WERI-Rb-1 (cell line): ENCODE data around the gene C9.
"Not testable (repeated sequence)": the region's sequence is repeated elsewhere in the genome, so short reads cannot be mapped to it uniquely, and the experiment has no call there.

Source experiments
- DNase-seq: peaks from one replicate; pipeline ENCODE4 v3.0.0-alpha.2; 2020
- H3K27ac ChIP-seq: fragments of 250-450 bp; sonication (Bioruptor Pico); 2 replicates; pipeline ENCODE4 v1.5.1; 2020; ENCODE audit warnings: mild to moderate bottlenecking, moderate library complexity
- H3K27me3 ChIP-seq: fragments of 250-450 bp; sonication (Bioruptor Pico); 2 replicates; pipeline ENCODE4 v1.5.1; 2021; ENCODE audit warnings: mild to moderate bottlenecking, low read depth, moderate library complexity; ENCODE audit not compliant: insufficient read depth, severe bottlenecking
- H3K36me3 ChIP-seq: fragments of 250-450 bp; sonication (Bioruptor Pico); 2 replicates; pipeline ENCODE4 v1.5.1; 2020; ENCODE audit warnings: mild to moderate bottlenecking, moderate library complexity
- H3K4me3 ChIP-seq: 2 replicates; pipeline ENCODE4 v1.5.1; 2011; ENCODE audit warnings: low read depth, mild to moderate bottlenecking, control low read depth, low read length
- H3K9me3 ChIP-seq: fragments of 250-450 bp; sonication (Bioruptor Pico); 2 replicates; pipeline ENCODE4 v1.5.1; 2021; ENCODE audit warnings: mild to moderate bottlenecking, moderate library complexity; ENCODE audit not compliant: severe bottlenecking
- CTCF ChIP-seq: IDR thresholded peaks from 2 replicates; pipeline ENCODE4 v1.5.1; 2011; ENCODE audit warnings: low read depth, mild to moderate bottlenecking, control low read depth, inconsistent platforms, low read length

The C9 gene

GRCh38 chr5:39349484-39349883, 14.8 kb downstream of the C9 start:
- H3K9me3 ChIP-seq, result no peaks in the 10 kb centered on the region

GRCh38 chr5:39342460-39342859, 21.8 kb downstream of the C9 start:
- no peak overlapping the region for H3K4me3 ChIP-seq
- no peaks in the 10 kb centered on the region for H3K9me3 ChIP-seq
- no peaks in the 10 kb centered on the region for H3K36me3 ChIP-seq
- no peaks in the 10 kb centered on the region for H3K27me3 ChIP-seq
- no peak for DNase-seq
- no peak overlapping the region for H3K27ac ChIP-seq
- no peak for TF ChIP-seq CTCF

More at GRCh38 chr5:39349484-39349883, 14.8 kb downstream of the C9 start:
- Histone ChIP-seq H3K4me3 (no peak overlapping the region), H3K27me3 (no peaks in the 10 kb centered on the region), H3K36me3 (no peaks in the 10 kb centered on the region), H3K27ac (no peak overlapping the region)
- no peak for DNase-seq
- no peak for TF ChIP-seq CTCF

GRCh38 chr5:39341896-39342295, 22.4 kb downstream of the C9 start:
- TF ChIP-seq CTCF, result no peak
- no peak for DNase-seq
- no peaks in the 10 kb centered on the region for H3K9me3 ChIP-seq

GRCh38 chr5:39340506-39340905, 23.8 kb downstream of the C9 start:
- Histone ChIP-seq H3K36me3 (no peaks in the 10 kb centered on the region), H3K9me3 (no peaks in the 10 kb centered on the region), H3K4me3 (no peak overlapping the region), H3K27ac (no peak overlapping the region), H3K27me3 (no peaks in the 10 kb centered on the region)
- DNase-seq, result no peak
- TF ChIP-seq CTCF, result no peak

More at GRCh38 chr5:39341896-39342295, 22.4 kb downstream of the C9 start:
- H3K4me3 ChIP-seq, result no peak overlapping the region
- H3K36me3 ChIP-seq, result no peaks in the 10 kb centered on the region
- H3K27me3 ChIP-seq, result no peaks in the 10 kb centered on the region
- no peak overlapping the region for H3K27ac ChIP-seq

- H3K36me3 ChIP-seq, result no peaks in the 10 kb centered on the region
- no peaks in the 10 kb centered on the region for H3K27me3 ChIP-seq
- no peak for DNase-seq
Measured at GRCh38 chr5:39337252-39337915, 26.9 kb downstream of the C9 start.

GRCh38 chr5:39334296-39334695, 30.0 kb downstream of the C9 start:
- not testable (repeated sequence) for DNase-seq, H3K4me3 ChIP-seq, H3K27ac ChIP-seq, H3K27me3 ChIP-seq, H3K9me3 ChIP-seq, H3K36me3 ChIP-seq

More at GRCh38 chr5:39337252-39337915, 26.9 kb downstream of the C9 start:
- H3K4me3 ChIP-seq, result no peak overlapping the region
- H3K9me3 ChIP-seq, result no peaks in the 10 kb centered on the region
- TF ChIP-seq CTCF, result no peak
- H3K27ac ChIP-seq, result no peak overlapping the region
